ENCODE results near the gene KIF11. TPM values are rescaled to one million over a fixed set of nuclear protein-coding genes. Genes with fewer than 3 reads are reported as not detected.

The KIF11 gene
- polyA plus RNA-seq, 10 donors = 12.3 to 28.4 (median 17.7) TPM

- DNase-seq = no peak
Observed at GRCh38 chr10:92702301-92702916, 109.5 kb downstream of the KIF11 start.

Other genes starting within 250 kb of the KIF11 start
- gene IDE, start 19.0 kb upstream of the KIF11 start, polyA plus RNA-seq (ENCODE audit: insufficient read length in 10 of 10) = 10 to 100 TPM; 10.9 to 19.7 (median 16.5) TPM
- 10 to 100 TPM in 1 of 10 donors, 1 to 10 TPM in 9; 6.2 to 10.1 (median 8.5) TPM for gene HHEX, start 96.8 kb downstream of the KIF11 start, polyA plus RNA-seq (ENCODE audit: insufficient read length in 10 of 10)

All from muscle of back (tissue), 11 donors.